Measurements from ENCODE around the gene CDKAL1.

DNA sequence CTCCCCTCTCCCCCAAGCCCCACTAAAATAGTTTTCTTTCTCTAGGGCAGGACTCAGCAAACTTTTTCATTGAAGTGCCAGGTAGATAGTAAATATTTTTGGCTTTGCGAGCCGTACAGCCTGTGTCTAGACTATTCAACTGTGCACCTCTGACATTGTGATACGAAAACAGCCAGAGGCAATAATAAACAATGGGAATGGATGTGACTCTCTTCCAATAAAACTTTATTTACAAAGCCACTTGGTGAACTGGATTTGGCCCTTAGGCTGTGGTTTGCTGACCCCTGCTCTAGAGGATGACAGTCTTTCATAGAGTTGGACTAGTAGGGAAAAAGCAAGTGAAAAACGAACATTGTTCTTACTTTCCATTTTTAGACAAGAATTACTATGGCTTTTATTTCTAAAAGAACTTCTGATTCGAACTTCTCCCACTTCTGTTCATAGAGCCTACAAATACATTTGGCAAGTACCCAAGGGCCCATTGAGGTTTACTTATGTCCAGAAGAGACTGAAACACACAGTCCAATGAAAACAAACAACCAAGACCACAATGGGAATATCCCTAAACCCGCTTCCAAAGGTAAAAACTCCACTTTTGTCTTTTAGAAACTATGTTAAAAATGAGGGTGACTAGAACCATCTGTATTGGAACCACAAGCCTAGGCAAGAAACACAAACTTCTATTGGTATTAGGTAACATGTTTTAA, 46.4 kb upstream of the CDKAL1 start:
- TF ChIP-seq, protein P1, sequence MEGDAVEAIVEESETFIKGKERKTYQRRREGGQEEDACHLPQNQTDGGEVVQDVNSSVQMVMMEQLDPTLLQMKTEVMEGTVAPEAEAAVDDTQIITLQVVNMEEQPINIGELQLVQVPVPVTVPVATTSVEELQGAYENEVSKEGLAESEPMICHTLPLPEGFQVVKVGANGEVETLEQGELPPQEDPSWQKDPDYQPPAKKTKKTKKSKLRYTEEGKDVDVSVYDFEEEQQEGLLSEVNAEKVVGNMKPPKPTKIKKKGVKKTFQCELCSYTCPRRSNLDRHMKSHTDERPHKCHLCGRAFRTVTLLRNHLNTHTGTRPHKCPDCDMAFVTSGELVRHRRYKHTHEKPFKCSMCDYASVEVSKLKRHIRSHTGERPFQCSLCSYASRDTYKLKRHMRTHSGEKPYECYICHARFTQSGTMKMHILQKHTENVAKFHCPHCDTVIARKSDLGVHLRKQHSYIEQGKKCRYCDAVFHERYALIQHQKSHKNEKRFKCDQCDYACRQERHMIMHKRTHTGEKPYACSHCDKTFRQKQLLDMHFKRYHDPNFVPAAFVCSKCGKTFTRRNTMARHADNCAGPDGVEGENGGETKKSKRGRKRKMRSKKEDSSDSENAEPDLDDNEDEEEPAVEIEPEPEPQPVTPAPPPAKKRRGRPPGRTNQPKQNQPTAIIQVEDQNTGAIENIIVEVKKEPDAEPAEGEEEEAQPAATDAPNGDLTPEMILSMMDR (IDR thresholded peaks at IDR 0.05) = no peak
- no peak for TF ChIP-seq POLR2A (IDR thresholded peaks at IDR 0.05; ENCODE audit: low read depth)

Data from esophagus muscularis mucosa (tissue), 3 donors.